HUDEP-2 (cell line): Measurements from ENCODE around the gene TRIM46.
"Not testable (repeated sequence)": the region's sequence is repeated elsewhere in the genome, so short reads cannot be mapped to it uniquely, and the experiment has no call there.

Experiments
- DNase-seq, 76 experiments: peaks; one replicate each; lab custom pipeline; 2025; ENCODE audit not compliant: unreplicated experiment in 76 of 76; lab: John Stamatoyannopoulos, UW

The TRIM46 gene

DNA sequence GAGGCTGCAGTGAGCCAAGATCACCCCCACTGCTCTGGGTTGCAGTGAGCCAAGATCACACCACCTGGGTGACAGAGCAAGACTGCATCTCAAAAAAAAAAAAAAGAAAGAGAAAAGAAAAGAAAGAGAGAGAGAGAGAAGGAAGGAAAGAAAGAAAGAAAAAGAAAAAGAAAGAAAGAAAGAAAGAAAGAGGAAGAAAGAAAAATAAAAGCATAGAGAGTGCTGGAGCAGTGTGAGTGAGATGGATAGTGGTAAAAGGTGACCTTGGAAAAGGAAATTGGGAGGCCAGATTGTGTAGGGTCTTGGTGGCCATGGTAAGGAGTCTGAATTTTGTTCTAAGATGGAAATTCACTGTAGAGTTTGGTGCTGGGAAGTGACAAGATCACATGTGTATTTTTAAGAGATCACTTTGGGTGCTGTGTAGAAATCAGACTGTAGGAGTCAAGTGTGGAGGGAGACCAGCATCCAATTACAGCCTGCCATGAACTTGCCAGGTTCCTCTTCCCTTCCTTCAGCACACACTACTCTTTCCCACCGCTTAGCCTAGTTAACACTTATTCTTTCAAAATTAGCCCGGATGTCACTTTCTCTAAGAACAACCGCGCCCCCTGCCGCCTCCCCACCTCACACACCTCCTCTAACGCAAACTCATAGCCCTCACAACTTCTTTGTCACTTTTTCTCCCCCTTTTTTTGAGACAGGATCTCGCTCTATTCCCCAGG is 52.7 kb downstream of the TRIM46 start:
- peak in 64 of 76 experiments; percentile 19 to 79 (median 55) for DNase-seq

DNA sequence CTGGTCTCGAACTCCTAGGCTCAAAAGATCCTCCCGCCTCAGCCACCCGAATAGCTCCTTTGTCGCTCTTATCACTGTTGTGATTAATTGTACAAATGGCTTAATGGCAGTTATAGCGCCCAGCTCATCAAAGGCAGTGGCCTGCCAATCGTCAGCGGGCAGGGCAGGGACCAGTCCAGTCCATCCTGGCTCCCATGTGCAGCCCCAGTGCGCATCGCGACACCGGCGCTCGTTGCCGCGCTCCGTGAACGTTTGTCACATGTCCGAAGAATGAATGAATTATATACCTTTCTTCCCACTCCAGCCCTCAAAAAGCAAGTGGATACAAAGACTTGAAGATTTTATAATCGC is 53.2 kb downstream of the TRIM46 start:
- peak in 53 of 76 experiments; percentile 14 to 79 (median 51) for DNase-seq

DNA sequence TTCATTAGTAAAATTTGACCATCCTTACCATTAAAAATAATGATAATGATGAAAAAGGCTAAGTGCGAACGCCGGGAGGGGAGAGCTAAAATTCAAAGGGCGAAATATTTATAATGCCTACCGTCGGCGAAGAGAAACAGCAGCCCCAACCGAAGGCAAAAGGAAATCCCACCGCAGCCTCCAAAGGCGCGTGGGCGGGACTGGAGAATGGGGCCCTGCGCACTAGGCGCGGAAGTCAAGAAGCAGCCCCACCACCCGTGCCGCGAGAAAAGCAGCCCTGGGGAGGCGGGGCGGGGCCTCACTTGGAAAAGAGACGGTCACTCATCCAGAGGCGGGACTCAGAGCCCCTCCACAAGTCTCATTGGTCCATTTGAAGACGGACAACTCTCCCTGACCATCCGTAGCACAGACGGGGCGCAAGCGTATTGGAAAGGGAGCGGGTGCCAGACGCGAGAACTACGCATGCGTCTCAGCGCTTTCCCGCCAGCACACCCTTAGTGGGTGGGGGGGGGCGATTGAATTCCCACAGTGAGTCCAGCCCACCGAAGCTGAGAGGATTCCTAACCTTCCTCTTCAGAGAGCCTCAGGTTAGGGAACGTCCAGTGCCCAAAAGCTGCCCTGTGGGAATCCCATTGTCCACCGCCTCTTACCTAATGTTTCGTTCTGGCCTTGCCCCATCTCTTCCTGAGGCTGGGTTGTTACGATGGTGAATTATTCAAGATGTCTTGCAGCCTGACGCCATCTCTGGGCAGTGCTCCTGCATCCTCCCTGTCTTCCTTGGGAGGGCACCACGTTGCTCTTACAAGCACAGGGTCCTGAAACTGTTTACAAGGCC is 53.8 kb downstream of the TRIM46 start:
- DNase-seq, result peak in 75 of 76 experiments; percentile 75 to 99 (median 97)

DNA sequence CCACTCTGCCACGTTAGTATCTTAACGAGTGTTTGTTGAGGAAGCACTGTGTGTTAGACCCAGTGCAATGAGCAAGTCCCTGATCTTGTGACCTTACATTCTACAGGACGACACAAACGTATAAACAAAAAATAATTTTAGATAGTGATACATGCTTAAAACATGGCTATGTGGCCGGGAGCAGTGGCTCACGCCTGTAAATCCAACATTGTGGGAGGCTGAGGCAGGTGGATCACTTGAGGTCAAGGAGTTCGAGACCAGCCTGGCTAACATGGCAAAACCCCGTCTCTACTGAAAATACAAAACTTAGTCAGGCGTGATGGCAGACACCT is 54.4 kb downstream of the TRIM46 start:
- DNase-seq, result no peak

DNA sequence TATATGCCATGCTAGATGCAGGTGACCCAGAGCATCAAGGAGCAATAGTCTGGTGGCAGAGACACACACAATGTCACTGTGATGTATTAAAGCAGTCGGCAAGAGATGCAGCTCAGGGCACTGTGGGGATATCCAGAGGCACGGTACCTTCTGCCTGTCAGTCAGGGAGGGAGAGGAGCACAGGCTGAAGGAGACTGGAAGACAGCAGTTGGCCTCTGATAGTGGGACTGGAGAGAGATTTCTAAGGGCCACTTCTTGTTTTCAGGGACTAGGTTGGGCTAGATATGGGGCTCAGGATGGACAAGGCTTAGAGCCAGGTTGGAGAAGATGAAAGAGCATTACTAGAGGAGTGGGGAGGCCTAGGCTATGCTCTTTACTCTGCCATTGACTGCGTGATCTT is 57.7 kb downstream of the TRIM46 start:
- DNase-seq, result not testable (repeated sequence)

DNA sequence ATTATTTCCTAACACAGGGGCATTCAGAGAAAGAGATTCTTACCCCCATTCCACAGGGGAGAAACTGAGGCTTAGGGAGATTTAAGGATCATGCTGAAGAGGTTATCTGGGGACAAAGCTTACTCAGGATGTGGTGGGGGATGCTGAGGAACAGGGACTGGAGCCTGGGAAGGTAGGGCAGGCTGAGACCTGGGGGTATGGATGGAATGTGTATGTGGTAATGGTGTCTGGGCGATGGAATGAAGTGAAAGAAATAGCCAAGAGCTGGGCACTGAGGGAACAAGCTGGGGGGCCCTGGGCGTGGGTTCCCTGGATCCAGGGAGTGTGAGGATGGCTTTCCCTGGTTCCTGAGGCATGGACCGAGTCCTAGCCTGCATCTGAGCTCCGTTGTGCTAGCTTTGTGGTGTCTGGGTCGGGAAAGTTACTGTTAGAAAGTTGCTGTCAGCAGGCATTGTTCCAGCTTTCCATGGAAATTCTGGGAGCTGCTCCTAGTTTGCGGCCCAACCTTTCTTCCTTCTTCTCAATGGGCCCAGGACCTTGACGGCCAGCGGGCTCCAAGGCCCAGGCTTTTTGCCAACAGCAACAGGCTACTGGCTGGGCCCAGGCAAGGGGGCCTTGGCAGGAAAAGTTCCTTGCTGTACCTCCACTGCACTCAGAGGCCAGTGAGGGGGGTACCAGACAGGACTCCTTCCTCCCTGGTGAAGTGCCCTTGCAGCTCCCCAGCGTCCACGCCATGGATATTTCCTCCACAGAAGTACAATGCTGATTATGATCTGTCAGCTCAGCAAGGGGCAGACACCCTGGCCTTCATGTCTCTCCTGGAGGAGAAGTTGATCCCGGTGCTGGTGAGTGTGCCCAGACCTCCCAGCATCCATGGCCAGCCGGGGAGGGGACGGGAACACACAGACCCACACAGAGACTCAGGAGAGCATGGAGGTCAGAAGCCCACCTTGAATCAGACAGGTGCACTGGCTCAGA is 58.6 kb downstream of the TRIM46 start:
- not testable (repeated sequence) for DNase-seq

DNA sequence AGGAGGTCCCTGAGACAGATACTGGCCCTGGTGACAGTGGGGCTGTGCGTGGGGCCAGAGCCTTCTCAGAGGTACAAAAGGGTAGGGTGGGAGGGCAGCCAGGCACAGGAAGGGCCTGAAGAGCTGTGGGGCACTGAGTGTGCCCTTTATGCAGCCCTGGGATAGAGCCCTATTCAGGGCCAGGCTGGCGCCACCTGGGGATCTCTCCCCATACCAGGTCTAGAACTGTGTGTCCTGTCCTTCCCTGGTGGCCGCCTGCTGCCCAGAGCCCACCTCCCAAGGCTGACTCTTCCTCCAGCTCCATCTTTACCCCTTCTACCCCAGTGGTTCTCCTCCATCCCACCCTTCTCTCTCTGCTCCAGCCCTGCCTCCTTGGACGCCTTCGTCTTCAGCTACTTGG is 59.9 kb downstream of the TRIM46 start:
- not testable (repeated sequence) for DNase-seq
